ENCODE data around the gene PPP1R9A. TPM values are rescaled to one million over a fixed set of nuclear protein-coding genes. Genes with fewer than 3 reads are reported as not detected.

PPP1R9A gene
- total RNA-seq, 4 donors from 2014 or later, result 21.0 to 48.4 (median 31.6) TPM

DNA sequence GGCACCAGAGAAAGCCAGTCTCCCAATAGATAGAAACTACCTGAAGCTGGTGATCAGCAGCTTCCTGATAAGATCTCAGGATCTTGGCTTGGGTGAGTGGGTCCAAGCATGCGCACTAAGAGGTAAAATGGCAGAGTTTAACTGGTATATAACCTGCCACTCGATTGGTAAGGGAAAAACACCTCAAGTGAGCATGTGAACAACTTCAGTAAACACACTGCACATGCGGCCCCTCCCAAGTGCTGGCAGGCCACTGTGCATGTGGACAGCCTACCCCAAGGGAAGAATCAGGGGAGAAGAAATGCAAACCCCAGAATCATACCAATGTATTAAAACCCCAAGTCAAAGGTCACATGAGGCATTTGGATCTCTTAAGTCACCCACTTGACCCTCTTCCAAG is 434.6 kb downstream of the PPP1R9A start:
- Histone ChIP-seq H3K36me3 (no peaks in the 10 kb centered on the region), H3K4me1 (no peaks in the 10 kb centered on the region), H3K9me3 (no peaks in the 10 kb centered on the region), H3K4me3 (no peak overlapping the region), H3K27ac (no peak overlapping the region), H3K27me3 (no peaks in the 10 kb centered on the region)
- 86 to 93% methylated on average over 2 to 3 of the region's 3 CpGs for WGBS, 2 donors (ENCODE audit: low coverage in 1 of 2)
- no peak for ATAC-seq
- no peak for TF ChIP-seq POLR2A (IDR thresholded peaks at IDR 0.05)
- no peak for TF ChIP-seq POLR2AphosphoS5 (IDR thresholded peaks at IDR 0.05)
- TF ChIP-seq, protein P1, sequence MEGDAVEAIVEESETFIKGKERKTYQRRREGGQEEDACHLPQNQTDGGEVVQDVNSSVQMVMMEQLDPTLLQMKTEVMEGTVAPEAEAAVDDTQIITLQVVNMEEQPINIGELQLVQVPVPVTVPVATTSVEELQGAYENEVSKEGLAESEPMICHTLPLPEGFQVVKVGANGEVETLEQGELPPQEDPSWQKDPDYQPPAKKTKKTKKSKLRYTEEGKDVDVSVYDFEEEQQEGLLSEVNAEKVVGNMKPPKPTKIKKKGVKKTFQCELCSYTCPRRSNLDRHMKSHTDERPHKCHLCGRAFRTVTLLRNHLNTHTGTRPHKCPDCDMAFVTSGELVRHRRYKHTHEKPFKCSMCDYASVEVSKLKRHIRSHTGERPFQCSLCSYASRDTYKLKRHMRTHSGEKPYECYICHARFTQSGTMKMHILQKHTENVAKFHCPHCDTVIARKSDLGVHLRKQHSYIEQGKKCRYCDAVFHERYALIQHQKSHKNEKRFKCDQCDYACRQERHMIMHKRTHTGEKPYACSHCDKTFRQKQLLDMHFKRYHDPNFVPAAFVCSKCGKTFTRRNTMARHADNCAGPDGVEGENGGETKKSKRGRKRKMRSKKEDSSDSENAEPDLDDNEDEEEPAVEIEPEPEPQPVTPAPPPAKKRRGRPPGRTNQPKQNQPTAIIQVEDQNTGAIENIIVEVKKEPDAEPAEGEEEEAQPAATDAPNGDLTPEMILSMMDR (IDR thresholded peaks at IDR 0.05), result no peak
- TF ChIP-seq EP300 (IDR thresholded peaks at IDR 0.05), result no peak

DNA sequence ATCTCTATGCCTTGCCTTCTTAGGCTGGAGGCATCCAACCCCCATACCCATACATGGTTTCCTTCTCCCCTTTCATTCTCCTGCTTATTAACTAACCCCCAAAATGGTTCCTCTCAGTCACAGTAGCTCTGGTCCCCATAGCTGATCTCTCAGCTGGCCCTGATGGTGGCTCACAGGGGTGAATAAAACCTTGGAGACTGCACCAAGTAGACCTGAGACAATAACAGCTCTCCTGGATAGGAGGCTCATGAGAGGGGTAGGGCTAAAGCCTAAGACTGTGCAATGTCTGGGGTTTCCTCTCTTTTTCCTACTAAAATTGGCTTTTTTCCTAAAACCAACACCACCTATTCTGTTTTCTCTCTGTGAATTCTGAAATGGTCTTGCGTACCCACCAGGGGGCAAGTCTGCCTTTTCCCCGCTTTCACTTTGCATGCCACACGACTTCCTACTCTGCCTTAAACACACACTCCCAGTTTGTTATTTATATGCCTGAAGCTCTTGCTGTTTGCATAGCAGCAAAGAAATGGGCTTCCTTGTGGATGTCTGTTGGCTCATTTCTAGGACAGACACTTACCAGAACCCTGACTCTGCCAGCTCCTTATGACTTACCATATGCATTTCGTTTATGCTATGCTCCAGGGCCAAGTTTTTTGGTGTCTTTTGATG is 435.4 kb downstream of the PPP1R9A start:
- ATAC-seq, result no peak
- Histone ChIP-seq H3K36me3 (no peaks in the 10 kb centered on the region), H3K27me3 (no peaks in the 10 kb centered on the region), H3K27ac (no peak overlapping the region), H3K4me3 (no peak overlapping the region), H3K4me1 (no peaks in the 10 kb centered on the region), H3K9me3 (no peaks in the 10 kb centered on the region)
- TF ChIP-seq, protein P1 (IDR thresholded peaks at IDR 0.05), result no peak
- TF ChIP-seq EP300 (IDR thresholded peaks at IDR 0.05), result no peak
- TF ChIP-seq POLR2A (IDR thresholded peaks at IDR 0.05), result no peak
- 58 to 59% methylated on average over 4 of the region's 4 CpGs for WGBS, 2 donors (ENCODE audit: low coverage in 1 of 2)

Small RNA genes within 50 kb of the gene (small RNA-seq; reads per million reads assigned to genes)
- gene AC002429.1 (0 reads per million in 4 donors), gene HINT1P2 (0 reads per million in 4 donors), gene RNU4-16P (0 to 0.13 (median 0) reads per million in 4 donors)

Measured in gastroesophageal sphincter (tissue), 4 donors.